Measurements from ENCODE around the gene TGM1.
A peak's percentile ranks its signal among the peaks of the same experiment; 100 is the strongest.

The TGM1 gene

GRCh38 chr14:24262821-24263733 lies at the start of gene TGM1:
TSS of gene TGM1 (minus strand) at chr14:24263177. CDS start at chr14:24262352, 825 bp downstream.
- Histone ChIP-seq H3K4me1 (ENCODE audit: control insufficient read depth, insufficient read depth, low read length) (no peaks in the 10 kb centered on the region), H3K9ac (ENCODE audit: low read depth, low read length) (no peak within 1 kb of the TSS), H3K27me3 (ENCODE audit: control insufficient read depth, insufficient read depth, low read length) (no peaks in the 10 kb centered on the region), H3K36me3 (ENCODE audit: control insufficient read depth, insufficient read depth, low read length) (peaks cover 9% of the 10 kb centered on the region; the same call in 1 of the 2 replicates), H3K9me3 (ENCODE audit: control insufficient read depth, insufficient read depth, low read length) (no peaks in the 10 kb centered on the region), H3K27ac (ENCODE audit: low read depth, low read length) (no peak within 1 kb of the TSS), H3K4me3 (ENCODE audit: low read depth, low read length) (no peak within 1 kb of the TSS)

GRCh38 chr14:24311837-24312615 lies 49.0 kb upstream of the TGM1 start:
- no peaks in the 10 kb centered on the region for H3K4me1 ChIP-seq (ENCODE audit: control insufficient read depth, insufficient read depth, low read length)
- H3K9ac ChIP-seq (ENCODE audit: low read depth, low read length) = no peak overlapping the region
- H3K27ac ChIP-seq (ENCODE audit: low read depth, low read length) = no peak overlapping the region
- no peak overlapping the region for H3K4me3 ChIP-seq (ENCODE audit: low read depth, low read length)
- peaks cover 14% of the 10 kb centered on the region for H3K36me3 ChIP-seq (ENCODE audit: control insufficient read depth, insufficient read depth, low read length)
- H3K9me3 ChIP-seq (ENCODE audit: control insufficient read depth, insufficient read depth, low read length) = no peaks in the 10 kb centered on the region
- H3K27me3 ChIP-seq (ENCODE audit: control insufficient read depth, insufficient read depth, low read length) = peaks cover 6% of the 10 kb centered on the region; the same call in 1 of the 2 replicates

- no peaks in the 10 kb centered on the region; the same call in 1 of the 2 replicates for H3K27me3 ChIP-seq (ENCODE audit: control insufficient read depth, insufficient read depth, low read length)
- no peak within 1 kb of the TSS for H3K4me3 ChIP-seq (ENCODE audit: low read depth, low read length)
- peaks cover 25% of the 10 kb centered on the region for H3K36me3 ChIP-seq (ENCODE audit: control insufficient read depth, insufficient read depth, low read length)
- H3K9me3 ChIP-seq (ENCODE audit: control insufficient read depth, insufficient read depth, low read length) = no peaks in the 10 kb centered on the region
- H3K27ac ChIP-seq (ENCODE audit: low read depth, low read length) = no peak within 1 kb of the TSS
- H3K9ac ChIP-seq (ENCODE audit: low read depth, low read length) = no peak within 1 kb of the TSS
- no peaks in the 10 kb centered on the region for H3K4me1 ChIP-seq (ENCODE audit: control insufficient read depth, insufficient read depth, low read length)
Observed at GRCh38 chr14:24310646-24311604, 47.9 kb upstream of the TGM1 start, which contains the start of gene LTB4R. TSS of gene LTB4R (plus strand) at chr14:24311502. CDS start at chr14:24315652, 4,150 bp downstream.

GRCh38 chr14:24310265-24310645 lies 47.3 kb upstream of the TGM1 start:
- no peak overlapping the region for H3K4me3 ChIP-seq (ENCODE audit: low read depth, low read length)

GRCh38 chr14:24309538-24310264 lies 46.7 kb upstream of the TGM1 start, which contains the start of gene LTB4R2:
TSS of gene LTB4R2 (plus strand) at chr14:24310140. CDS start at chr14:24310665, 525 bp downstream.
- no peaks in the 10 kb centered on the region for H3K9me3 ChIP-seq (ENCODE audit: control insufficient read depth, insufficient read depth, low read length)
- H3K9ac ChIP-seq (ENCODE audit: low read depth, low read length) = no peak within 1 kb of the TSS
- no peak within 1 kb of the TSS for H3K27ac ChIP-seq (ENCODE audit: low read depth, low read length)
- H3K27me3 ChIP-seq (ENCODE audit: control insufficient read depth, insufficient read depth, low read length) = no peaks in the 10 kb centered on the region; the same call in 1 of the 2 replicates
- H3K4me1 ChIP-seq (ENCODE audit: control insufficient read depth, insufficient read depth, low read length) = no peaks in the 10 kb centered on the region
- H3K36me3 ChIP-seq (ENCODE audit: control insufficient read depth, insufficient read depth, low read length) = peaks cover 37% of the 10 kb centered on the region
- no peak within 1 kb of the TSS for H3K4me3 ChIP-seq (ENCODE audit: low read depth, low read length)

More at GRCh38 chr14:24310265-24310645, 47.3 kb upstream of the TGM1 start:
- H3K27me3 ChIP-seq (ENCODE audit: control insufficient read depth, insufficient read depth, low read length) = no peaks in the 10 kb centered on the region; the same call in 1 of the 2 replicates
- H3K36me3 ChIP-seq (ENCODE audit: control insufficient read depth, insufficient read depth, low read length) = peaks cover 32% of the 10 kb centered on the region
- H3K9ac ChIP-seq (ENCODE audit: low read depth, low read length) = no peak overlapping the region
- H3K27ac ChIP-seq (ENCODE audit: low read depth, low read length) = no peak overlapping the region
- H3K4me1 ChIP-seq (ENCODE audit: control insufficient read depth, insufficient read depth, low read length) = no peaks in the 10 kb centered on the region
- H3K9me3 ChIP-seq (ENCODE audit: control insufficient read depth, insufficient read depth, low read length) = no peaks in the 10 kb centered on the region

GRCh38 chr14:24308342-24309124 lies 45.6 kb upstream of the TGM1 start:
- Histone ChIP-seq H3K36me3 (ENCODE audit: control insufficient read depth, insufficient read depth, low read length) (peaks cover 49% of the 10 kb centered on the region), H3K9me3 (ENCODE audit: control insufficient read depth, insufficient read depth, low read length) (no peaks in the 10 kb centered on the region), H3K27me3 (ENCODE audit: control insufficient read depth, insufficient read depth, low read length) (no peaks in the 10 kb centered on the region), H3K9ac (ENCODE audit: low read depth, low read length) (no peak overlapping the region), H3K4me3 (ENCODE audit: low read depth, low read length) (no peak overlapping the region), H3K4me1 (ENCODE audit: control insufficient read depth, insufficient read depth, low read length) (no peaks in the 10 kb centered on the region), H3K27ac (ENCODE audit: low read depth, low read length) (no peak overlapping the region)

- H3K27ac ChIP-seq (ENCODE audit: low read depth, low read length) = peak within 1 kb of the TSS; percentile 48
- no peaks in the 10 kb centered on the region for H3K4me1 ChIP-seq (ENCODE audit: control insufficient read depth, insufficient read depth, low read length)
- H3K36me3 ChIP-seq (ENCODE audit: control insufficient read depth, insufficient read depth, low read length) = peaks cover 57% of the 10 kb centered on the region
- no peak within 1 kb of the TSS for H3K9ac ChIP-seq (ENCODE audit: low read depth, low read length)
- no peaks in the 10 kb centered on the region for H3K9me3 ChIP-seq (ENCODE audit: control insufficient read depth, insufficient read depth, low read length)
- H3K4me3 ChIP-seq (ENCODE audit: low read depth, low read length) = no peak within 1 kb of the TSS
- no peaks in the 10 kb centered on the region for H3K27me3 ChIP-seq (ENCODE audit: control insufficient read depth, insufficient read depth, low read length)
Observed at GRCh38 chr14:24307575-24308341, 44.8 kb upstream of the TGM1 start, which contains the start of gene CIDEB. TSS of gene CIDEB (minus strand) at chr14:24307977. CDS start at chr14:24307858, 119 bp downstream.

GRCh38 chr14:24307156-24307574 lies 44.2 kb upstream of the TGM1 start:
- H3K4me3 ChIP-seq (ENCODE audit: low read depth, low read length) = no peak overlapping the region
- no peaks in the 10 kb centered on the region for H3K9me3 ChIP-seq (ENCODE audit: control insufficient read depth, insufficient read depth, low read length)
- no peak overlapping the region for H3K9ac ChIP-seq (ENCODE audit: low read depth, low read length)
- H3K4me1 ChIP-seq (ENCODE audit: control insufficient read depth, insufficient read depth, low read length) = no peaks in the 10 kb centered on the region
- no peak overlapping the region for H3K27ac ChIP-seq (ENCODE audit: low read depth, low read length)
- no peaks in the 10 kb centered on the region for H3K27me3 ChIP-seq (ENCODE audit: control insufficient read depth, insufficient read depth, low read length)
- peaks cover 63% of the 10 kb centered on the region for H3K36me3 ChIP-seq (ENCODE audit: control insufficient read depth, insufficient read depth, low read length)

GRCh38 chr14:24304019-24304387 lies 41.0 kb upstream of the TGM1 start:
- Histone ChIP-seq H3K4me1 (ENCODE audit: control insufficient read depth, insufficient read depth, low read length) (peaks cover 6% of the 10 kb centered on the region; the same call in 1 of the 2 replicates), H3K9ac (ENCODE audit: low read depth, low read length) (no peak overlapping the region), H3K27me3 (ENCODE audit: control insufficient read depth, insufficient read depth, low read length) (no peaks in the 10 kb centered on the region), H3K9me3 (ENCODE audit: control insufficient read depth, insufficient read depth, low read length) (no peaks in the 10 kb centered on the region), H3K27ac (ENCODE audit: low read depth, low read length) (no peak overlapping the region), H3K36me3 (ENCODE audit: control insufficient read depth, insufficient read depth, low read length) (peaks cover 70% of the 10 kb centered on the region), H3K4me3 (ENCODE audit: low read depth, low read length) (no peak overlapping the region)

All from HUES48 (cell line).